Neural cell (in vitro differentiated cells): ENCODE results near the gene KIF6. TPM values are rescaled to one million over a fixed set of nuclear protein-coding genes. Genes with fewer than 3 reads are reported as not detected.

Experiments
- H2AFZ ChIP-seq: fragments of 200-600, 300-800 bp; sonication (generic), shearing (Covaris generic); 2 replicates; pipeline ENCODE4 v1.6.0; 2014; ENCODE audit warnings: low read depth, mild to moderate bottlenecking, antibody characterized with exemption, low read length, moderate library complexity
- H3F3A ChIP-seq: fragments of 200-600 bp; shearing (Covaris generic); 2 replicates; pipeline ENCODE4 v1.6.1; 2016; ENCODE audit warnings: mild to moderate bottlenecking, moderate library complexity, mixed read lengths, antibody characterized with exemption, low read length; ENCODE audit not compliant: insufficient read depth, poor library complexity, severe bottlenecking
- H3K27ac ChIP-seq: fragments of 200-600, 300-800 bp; sonication (generic), shearing (Covaris generic); 2 replicates; pipeline ENCODE4 v1.5.1; 2014; ENCODE audit warnings: mild to moderate bottlenecking, low read length, moderate library complexity
- H3K27me3 ChIP-seq: fragments of 300-800, 200-600 bp; sonication (generic), shearing (Covaris generic); 2 replicates; pipeline ENCODE4 v1.6.0; 2014; ENCODE audit warnings: mild to moderate bottlenecking, low read depth, low read length, moderate library complexity; ENCODE audit not compliant: insufficient read depth
- H3K36me3 ChIP-seq: fragments of 300-800, 200-600 bp; sonication (generic), shearing (Covaris generic); 2 replicates; pipeline ENCODE4 v1.5.1; 2014; ENCODE audit warnings: mild to moderate bottlenecking, antibody characterized with exemption, low read length, moderate library complexity; ENCODE audit not compliant: insufficient read depth
- H3K4me2 ChIP-seq: fragments of 300-800, 200-600 bp; sonication (generic), shearing (Covaris generic); 2 replicates; pipeline ENCODE4 v1.6.0; 2014; ENCODE audit warnings: mild to moderate bottlenecking, low read length
- H3K4me3 ChIP-seq: fragments of 300-800, 200-600 bp; sonication (generic), shearing (Covaris generic); 2 replicates; pipeline ENCODE4 v1.5.1; 2014; ENCODE audit warnings: mild to moderate bottlenecking, low read length, moderate library complexity
- H3K79me2 ChIP-seq: fragments of 200-600 bp; shearing (Covaris generic); replicated peaks from 2 replicates; pipeline ENCODE4 v1.6.0; 2014; ENCODE audit warnings: mild to moderate bottlenecking, low read length, moderate library complexity; ENCODE audit not compliant: insufficient read depth
- H3K9ac ChIP-seq: fragments of 300-800, 200-600 bp; sonication (generic), shearing (Covaris generic); 2 replicates; pipeline ENCODE4 v1.6.1; 2016; ENCODE audit warnings: mild to moderate bottlenecking, low read length, mixed read lengths
- H3K9me2 ChIP-seq: fragments of 200-600 bp; shearing (Covaris generic); 2 replicates; pipeline ENCODE4 v1.6.1; 2016; ENCODE audit warnings: mild to moderate bottlenecking, low read length, mixed read lengths; ENCODE audit not compliant: insufficient read depth
- H3K9me3 ChIP-seq: fragments of 200-600, 300-800 bp; sonication (generic), shearing (Covaris generic); 2 replicates; pipeline ENCODE4 v1.6.1; 2016; ENCODE audit warnings: mild to moderate bottlenecking, mixed run types, low read length, moderate library complexity, mixed read lengths
- H4K20me1 ChIP-seq: fragments of 200-600 bp; shearing (Covaris generic); 2 replicates; pipeline ENCODE4 v1.6.1; 2016; ENCODE audit warnings: mild to moderate bottlenecking, mixed run types; ENCODE audit not compliant: insufficient read depth
- EP300 ChIP-seq: fragments of 450-650 bp; conservative IDR thresholded peaks from 2 replicates; pipeline ENCODE4 v1.6.1; 2014; ENCODE audit warnings: antibody characterized with exemption, mild to moderate bottlenecking, moderate library complexity; ENCODE audit not compliant: poor library complexity, severe bottlenecking
- EZH2 ChIP-seq: fragments of 200-600, 300-800 bp; shearing (Covaris generic), sonication (generic); IDR thresholded peaks from 2 replicates; pipeline ENCODE4 v1.6.1; 2014; ENCODE audit warnings: antibody characterized with exemption, low read length, borderline replicate concordance, mild to moderate bottlenecking; ENCODE audit not compliant: insufficient read depth, poor library complexity, severe bottlenecking
- MXI1 ChIP-seq: fragments of 450-650 bp; conservative IDR thresholded peaks from 2 replicates; pipeline ENCODE4 v1.6.1; 2014; ENCODE audit warnings: antibody characterized with exemption, mild to moderate bottlenecking; ENCODE audit not compliant: poor library complexity, severe bottlenecking
- POLR2AphosphoS5 ChIP-seq: IDR thresholded peaks from 2 replicates; pipeline ENCODE4 v1.6.1; 2012
- RAD21 ChIP-seq: fragments of 450-650 bp; conservative IDR thresholded peaks from 2 replicates; pipeline ENCODE4 v1.6.1; 2014; ENCODE audit warnings: antibody characterized with exemption, mild to moderate bottlenecking, moderate library complexity
- SMC3 ChIP-seq: fragments of 450-650 bp; conservative IDR thresholded peaks from 2 replicates; pipeline ENCODE4 v1.6.1; 2014; ENCODE audit warnings: antibody characterized with exemption, mild to moderate bottlenecking, moderate library complexity; ENCODE audit not compliant: poor library complexity
- TAF1 ChIP-seq: IDR thresholded peaks from 2 replicates; pipeline ENCODE4 v1.6.1; 2012; ENCODE audit warnings: low read depth
- polyA plus RNA-seq: library from polyadenylated mRNA; depleted of rRNA; stranded (reverse); fragments of >200 nt; gene quantifications from 2 replicates; pipeline ENCODE4 v1.2.3, GENCODE V29; 2014
- TF ChIP-seq, protein P1 (sequence below): fragments of 450-650 bp; IDR thresholded peaks from 2 replicates; pipeline ENCODE4 v1.5.1; 2014; ENCODE audit warnings: antibody characterized with exemption, mild to moderate bottlenecking, moderate library complexity; ENCODE audit not compliant: poor library complexity, severe bottlenecking
- TF ChIP-seq, protein P2 (sequence below): IDR thresholded peaks from 2 replicates; pipeline ENCODE4 v1.6.1; 2012; ENCODE audit warnings: borderline replicate concordance

KIF6 gene
- polyA plus RNA-seq, 1 donor from 2014 or later: 2.1 TPM

DNA sequence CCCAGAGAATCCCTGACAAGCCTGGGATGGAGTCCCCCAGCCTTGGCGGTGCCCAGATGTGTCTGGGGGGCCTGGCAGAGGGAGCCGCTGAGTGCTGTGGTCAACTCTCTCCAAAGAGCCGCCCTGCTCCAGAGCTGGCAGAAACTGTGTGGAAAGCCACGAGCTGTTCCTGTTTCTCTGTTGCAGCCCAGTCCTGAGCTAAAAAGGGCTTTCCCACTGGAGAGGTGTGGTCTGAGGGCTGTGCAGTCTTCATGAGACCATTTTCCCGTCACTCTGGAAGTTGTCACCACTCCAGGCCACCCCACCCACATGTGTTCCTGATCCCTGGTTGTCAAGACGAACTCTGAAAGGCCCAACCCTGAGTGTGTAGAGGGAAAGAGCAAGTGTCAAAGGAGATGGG lies 303.0 kb downstream of the KIF6 start:
- no peak overlapping the region for H3K4me3 ChIP-seq
- H3K36me3 ChIP-seq: no peaks in the 10 kb centered on the region
- H3F3A ChIP-seq: no peaks in the 10 kb centered on the region
- TF ChIP-seq MXI1 (no peak), SMC3 (no peak), TAF1 (no peak), RAD21 (no peak), EZH2 (no peak), POLR2AphosphoS5 (no peak)
- TF ChIP-seq, protein P1, sequence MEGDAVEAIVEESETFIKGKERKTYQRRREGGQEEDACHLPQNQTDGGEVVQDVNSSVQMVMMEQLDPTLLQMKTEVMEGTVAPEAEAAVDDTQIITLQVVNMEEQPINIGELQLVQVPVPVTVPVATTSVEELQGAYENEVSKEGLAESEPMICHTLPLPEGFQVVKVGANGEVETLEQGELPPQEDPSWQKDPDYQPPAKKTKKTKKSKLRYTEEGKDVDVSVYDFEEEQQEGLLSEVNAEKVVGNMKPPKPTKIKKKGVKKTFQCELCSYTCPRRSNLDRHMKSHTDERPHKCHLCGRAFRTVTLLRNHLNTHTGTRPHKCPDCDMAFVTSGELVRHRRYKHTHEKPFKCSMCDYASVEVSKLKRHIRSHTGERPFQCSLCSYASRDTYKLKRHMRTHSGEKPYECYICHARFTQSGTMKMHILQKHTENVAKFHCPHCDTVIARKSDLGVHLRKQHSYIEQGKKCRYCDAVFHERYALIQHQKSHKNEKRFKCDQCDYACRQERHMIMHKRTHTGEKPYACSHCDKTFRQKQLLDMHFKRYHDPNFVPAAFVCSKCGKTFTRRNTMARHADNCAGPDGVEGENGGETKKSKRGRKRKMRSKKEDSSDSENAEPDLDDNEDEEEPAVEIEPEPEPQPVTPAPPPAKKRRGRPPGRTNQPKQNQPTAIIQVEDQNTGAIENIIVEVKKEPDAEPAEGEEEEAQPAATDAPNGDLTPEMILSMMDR: no peak
- TF ChIP-seq, protein P2, sequence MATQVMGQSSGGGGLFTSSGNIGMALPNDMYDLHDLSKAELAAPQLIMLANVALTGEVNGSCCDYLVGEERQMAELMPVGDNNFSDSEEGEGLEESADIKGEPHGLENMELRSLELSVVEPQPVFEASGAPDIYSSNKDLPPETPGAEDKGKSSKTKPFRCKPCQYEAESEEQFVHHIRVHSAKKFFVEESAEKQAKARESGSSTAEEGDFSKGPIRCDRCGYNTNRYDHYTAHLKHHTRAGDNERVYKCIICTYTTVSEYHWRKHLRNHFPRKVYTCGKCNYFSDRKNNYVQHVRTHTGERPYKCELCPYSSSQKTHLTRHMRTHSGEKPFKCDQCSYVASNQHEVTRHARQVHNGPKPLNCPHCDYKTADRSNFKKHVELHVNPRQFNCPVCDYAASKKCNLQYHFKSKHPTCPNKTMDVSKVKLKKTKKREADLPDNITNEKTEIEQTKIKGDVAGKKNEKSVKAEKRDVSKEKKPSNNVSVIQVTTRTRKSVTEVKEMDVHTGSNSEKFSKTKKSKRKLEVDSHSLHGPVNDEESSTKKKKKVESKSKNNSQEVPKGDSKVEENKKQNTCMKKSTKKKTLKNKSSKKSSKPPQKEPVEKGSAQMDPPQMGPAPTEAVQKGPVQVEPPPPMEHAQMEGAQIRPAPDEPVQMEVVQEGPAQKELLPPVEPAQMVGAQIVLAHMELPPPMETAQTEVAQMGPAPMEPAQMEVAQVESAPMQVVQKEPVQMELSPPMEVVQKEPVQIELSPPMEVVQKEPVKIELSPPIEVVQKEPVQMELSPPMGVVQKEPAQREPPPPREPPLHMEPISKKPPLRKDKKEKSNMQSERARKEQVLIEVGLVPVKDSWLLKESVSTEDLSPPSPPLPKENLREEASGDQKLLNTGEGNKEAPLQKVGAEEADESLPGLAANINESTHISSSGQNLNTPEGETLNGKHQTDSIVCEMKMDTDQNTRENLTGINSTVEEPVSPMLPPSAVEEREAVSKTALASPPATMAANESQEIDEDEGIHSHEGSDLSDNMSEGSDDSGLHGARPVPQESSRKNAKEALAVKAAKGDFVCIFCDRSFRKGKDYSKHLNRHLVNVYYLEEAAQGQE: no peak
- H3K27ac ChIP-seq: no peak overlapping the region
- no peaks in the 10 kb centered on the region for H3K9me3 ChIP-seq
- no peak overlapping the region for H3K9ac ChIP-seq
- no peaks in the 10 kb centered on the region for H3K9me2 ChIP-seq
- no peaks in the 10 kb centered on the region for H3K27me3 ChIP-seq
- no peak overlapping the region for H2AFZ ChIP-seq
- no peaks in the 10 kb centered on the region for H3K79me2 ChIP-seq
- H3K4me2 ChIP-seq: no peak overlapping the region
- no peaks in the 10 kb centered on the region for H4K20me1 ChIP-seq

GRCh38 chr6:39421383-39422225 lies 303.6 kb downstream of the KIF6 start:
- H3K79me2 ChIP-seq: no peaks in the 10 kb centered on the region
- no peaks in the 10 kb centered on the region for H3K9me3 ChIP-seq
- no peaks in the 10 kb centered on the region for H3K36me3 ChIP-seq
- TF ChIP-seq EZH2: no peak
- no peak for TF ChIP-seq MXI1
- TF ChIP-seq POLR2AphosphoS5: no peak
- TF ChIP-seq, protein P1: no peak
- TF ChIP-seq EP300: no peak
- TF ChIP-seq TAF1: no peak
- no peak for TF ChIP-seq SMC3
- TF ChIP-seq RAD21: no peak
- TF ChIP-seq, protein P2: no peak
- H3K4me3 ChIP-seq: no peak overlapping the region
- no peaks in the 10 kb centered on the region for H3K27me3 ChIP-seq
- H3K9ac ChIP-seq: no peak overlapping the region
- H3K9me2 ChIP-seq: no peaks in the 10 kb centered on the region
- H2AFZ ChIP-seq: no peak overlapping the region
- H3F3A ChIP-seq: no peaks in the 10 kb centered on the region
- H4K20me1 ChIP-seq: no peaks in the 10 kb centered on the region
- no peak overlapping the region for H3K27ac ChIP-seq
- H3K4me2 ChIP-seq: no peak overlapping the region
